ENCODE measurements around the gene SETD3. TPM values are rescaled to one million over a fixed set of nuclear protein-coding genes. Genes with fewer than 3 reads are reported as not detected.
"Not testable (repeated sequence)": the region's sequence is repeated elsewhere in the genome, so short reads cannot be mapped to it uniquely, and the experiment has no call there.

Gene SETD3
- polyA plus RNA-seq, 1 donor from 2014 or later = 49.6 TPM

GRCh38 chr14:99350751-99351150, 129.9 kb downstream of the SETD3 start:
- Histone ChIP-seq H3K36me3 (ENCODE audit: insufficient read depth, low read length) (no peaks in the 10 kb centered on the region), H3K27ac (ENCODE audit: low read length) (no peak overlapping the region), H3K9me2 (ENCODE audit: insufficient read depth, low read length) (no peaks in the 10 kb centered on the region), H3K79me2 (replicated peaks; ENCODE audit: insufficient read depth, low read length) (no peaks in the 10 kb centered on the region), H3K9ac (ENCODE audit: low read length) (no peak overlapping the region), H3F3A (ENCODE audit: insufficient read depth, low read length, poor library complexity, severe bottlenecking) (no peaks in the 10 kb centered on the region), H4K20me1 (ENCODE audit: insufficient read depth) (no peaks in the 10 kb centered on the region), H3K9me3 (ENCODE audit: low read length) (no peaks in the 10 kb centered on the region), H3K4me2 (ENCODE audit: low read length) (no peak overlapping the region), H3K27me3 (ENCODE audit: insufficient read depth, low read depth, low read length) (no peaks in the 10 kb centered on the region), H2AFZ (ENCODE audit: low read depth, low read length) (no peak overlapping the region), H3K4me3 (ENCODE audit: low read length) (no peak overlapping the region)
- no peak for TF ChIP-seq POLR2AphosphoS5 (IDR thresholded peaks at IDR 0.05)
- TF ChIP-seq TAF1 (IDR thresholded peaks at IDR 0.05; ENCODE audit: low read depth) = no peak
- no peak for TF ChIP-seq EP300 (conservative IDR thresholded peaks at IDR 0.05; ENCODE audit: poor library complexity, severe bottlenecking)
- TF ChIP-seq REST (IDR thresholded peaks at IDR 0.05; ENCODE audit: borderline replicate concordance) = no peak
- TF ChIP-seq RAD21 (conservative IDR thresholded peaks at IDR 0.05) = no peak

DNA sequence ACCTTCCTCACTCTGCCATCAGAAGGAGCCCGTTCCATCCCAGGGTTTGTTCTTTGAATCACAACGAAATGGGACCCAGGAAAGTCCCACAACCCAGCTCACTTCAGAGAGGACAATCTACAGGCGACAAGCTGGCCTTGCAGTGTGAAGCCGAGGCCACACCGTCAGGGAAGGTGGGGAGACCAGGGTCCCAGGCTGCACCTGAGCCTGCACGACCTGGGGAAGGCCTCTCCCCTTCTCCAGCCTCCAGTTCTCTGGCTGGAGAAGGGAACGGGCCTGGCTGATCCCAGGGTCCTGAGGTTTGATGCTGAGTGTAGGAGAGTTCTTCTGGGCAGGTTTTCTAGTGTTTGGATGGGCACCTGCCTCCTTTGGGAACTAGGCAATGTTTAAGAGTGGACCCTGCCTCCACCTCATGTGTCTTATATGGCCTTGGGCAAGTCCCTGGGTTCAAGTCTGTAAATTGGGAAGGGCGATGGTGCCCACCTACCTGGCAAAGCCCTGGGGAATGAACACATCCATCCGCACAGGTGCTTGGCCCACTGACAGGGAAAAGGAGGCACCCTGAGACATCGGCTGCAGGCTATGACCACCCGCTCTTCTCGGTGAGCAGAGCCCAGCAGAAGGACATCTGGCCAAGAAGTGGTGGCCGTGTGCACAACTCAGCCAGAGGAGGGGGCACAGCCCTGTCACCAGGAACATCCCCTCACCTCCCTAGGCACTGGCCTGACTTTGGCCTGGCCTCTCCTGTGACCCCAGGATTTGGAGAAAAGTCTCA, 130.8 kb downstream of the SETD3 start:
- Histone ChIP-seq H3F3A (ENCODE audit: insufficient read depth, low read length, poor library complexity, severe bottlenecking) (no peaks in the 10 kb centered on the region), H3K4me2 (ENCODE audit: low read length) (no peak overlapping the region), H3K27ac (ENCODE audit: low read length) (no peak overlapping the region), H2AFZ (ENCODE audit: low read depth, low read length) (no peak overlapping the region), H3K79me2 (replicated peaks; ENCODE audit: insufficient read depth, low read length) (no peaks in the 10 kb centered on the region), H3K36me3 (ENCODE audit: insufficient read depth, low read length) (no peaks in the 10 kb centered on the region), H4K20me1 (ENCODE audit: insufficient read depth) (no peaks in the 10 kb centered on the region), H3K9me3 (ENCODE audit: low read length) (no peaks in the 10 kb centered on the region), H3K9ac (ENCODE audit: low read length) (no peak overlapping the region), H3K27me3 (ENCODE audit: insufficient read depth, low read depth, low read length) (no peaks in the 10 kb centered on the region), H3K4me3 (ENCODE audit: low read length) (no peak overlapping the region), H3K9me2 (ENCODE audit: insufficient read depth, low read length) (no peaks in the 10 kb centered on the region)
- TF ChIP-seq POLR2AphosphoS5 (IDR thresholded peaks at IDR 0.05) = no peak
- no peak for TF ChIP-seq EP300 (conservative IDR thresholded peaks at IDR 0.05; ENCODE audit: poor library complexity, severe bottlenecking)

DNA sequence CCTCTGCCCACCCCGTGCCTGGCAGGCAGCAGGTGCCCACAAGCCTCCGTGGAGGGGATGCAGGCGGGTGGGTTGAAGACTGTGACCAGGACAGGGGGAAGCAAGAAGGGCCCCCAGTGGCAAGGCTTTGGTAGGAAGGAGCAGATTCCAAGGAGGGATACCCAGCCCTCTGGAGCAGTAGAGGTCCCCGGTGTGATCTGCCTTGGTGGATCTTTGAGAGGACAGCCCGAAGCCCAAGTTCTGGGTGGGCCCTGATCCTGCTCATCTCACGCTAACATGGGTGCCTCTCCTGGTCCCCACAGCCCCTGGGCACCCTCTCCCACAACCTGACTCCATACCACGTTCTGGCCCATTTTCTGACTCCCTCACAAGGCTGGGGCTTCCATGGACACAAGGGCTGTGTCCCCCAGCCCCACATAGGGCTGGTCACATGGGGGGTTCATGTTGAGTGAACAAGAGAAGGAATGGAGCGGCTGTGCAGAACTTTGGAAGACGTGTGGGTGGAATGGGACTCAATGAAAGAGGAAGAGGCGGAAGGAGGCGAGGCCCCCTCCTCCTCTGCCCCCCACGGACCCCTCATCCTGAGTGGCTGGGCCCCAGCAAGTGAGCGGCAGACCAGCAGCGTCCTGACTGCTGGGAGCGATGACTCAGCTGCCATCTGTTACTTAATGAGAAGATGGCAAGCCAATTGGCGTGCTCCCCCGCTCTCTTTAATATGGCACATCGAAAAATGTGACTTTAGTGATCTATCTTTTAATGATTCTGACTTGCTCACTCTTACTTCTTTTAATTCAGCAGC, 131.6 kb downstream of the SETD3 start:
- no peaks in the 10 kb centered on the region for H3K79me2 ChIP-seq (replicated peaks; ENCODE audit: insufficient read depth, low read length)
- H3F3A ChIP-seq (ENCODE audit: insufficient read depth, low read length, poor library complexity, severe bottlenecking) = no peaks in the 10 kb centered on the region
- no peaks in the 10 kb centered on the region for H3K27me3 ChIP-seq (ENCODE audit: insufficient read depth, low read depth, low read length)
- no peak overlapping the region for H3K4me2 ChIP-seq (ENCODE audit: low read length)
- no peak overlapping the region for H3K9ac ChIP-seq (ENCODE audit: low read length)
- H3K4me3 ChIP-seq (ENCODE audit: low read length) = no peak overlapping the region
- no peaks in the 10 kb centered on the region for H3K9me2 ChIP-seq (ENCODE audit: insufficient read depth, low read length)
- no peak for TF ChIP-seq POLR2AphosphoS5 (IDR thresholded peaks at IDR 0.05)
- H4K20me1 ChIP-seq (ENCODE audit: insufficient read depth) = no peaks in the 10 kb centered on the region
- H3K9me3 ChIP-seq (ENCODE audit: low read length) = no peaks in the 10 kb centered on the region
- no peak overlapping the region for H3K27ac ChIP-seq (ENCODE audit: low read length)
- no peaks in the 10 kb centered on the region for H3K36me3 ChIP-seq (ENCODE audit: insufficient read depth, low read length)
- H2AFZ ChIP-seq (ENCODE audit: low read depth, low read length) = no peak overlapping the region

DNA sequence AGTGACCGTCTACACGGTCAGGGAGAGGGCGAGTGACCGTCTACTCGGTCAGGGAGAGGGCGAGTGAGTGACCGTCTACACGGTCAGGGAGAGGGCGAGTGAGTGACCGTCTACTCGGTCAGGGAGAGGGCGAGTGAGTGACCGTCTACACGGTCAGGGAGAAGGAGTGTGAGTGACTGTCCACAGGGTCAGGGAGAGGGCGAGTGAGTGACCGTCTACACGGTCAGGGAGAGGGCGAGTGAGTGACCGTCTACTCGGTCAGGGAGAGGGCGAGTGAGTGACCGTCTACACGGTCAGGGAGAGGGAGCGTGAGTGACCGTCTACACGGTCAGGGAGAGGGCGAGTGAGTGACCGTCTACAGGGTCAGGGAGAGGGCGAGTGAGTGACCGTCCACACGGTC, 132.4 kb downstream of the SETD3 start:
- H3K27me3 ChIP-seq (ENCODE audit: insufficient read depth, low read depth, low read length); H4K20me1 ChIP-seq (ENCODE audit: insufficient read depth); H3K4me3 ChIP-seq (ENCODE audit: low read length); H3K36me3 ChIP-seq (ENCODE audit: insufficient read depth, low read length); H3K4me2 ChIP-seq (ENCODE audit: low read length); H2AFZ ChIP-seq (ENCODE audit: low read depth, low read length); H3K9me2 ChIP-seq (ENCODE audit: insufficient read depth, low read length); H3K79me2 ChIP-seq (replicated peaks; ENCODE audit: insufficient read depth, low read length); H3F3A ChIP-seq (ENCODE audit: insufficient read depth, low read length, poor library complexity, severe bottlenecking); H3K9ac ChIP-seq (ENCODE audit: low read length); H3K9me3 ChIP-seq (ENCODE audit: low read length); H3K27ac ChIP-seq (ENCODE audit: low read length): not testable (repeated sequence)

Small RNA genes within 50 kb of the gene (small RNA-seq; reads per million reads assigned to genes)
- 0.08 to 0.10 (median 0.10) reads per million in 3 experiments for gene RNU6-91P

Other genes starting within 250 kb of the SETD3 start
- 98.9 and 104 TPM in 2 replicates for gene BCL11B, start 208.7 kb downstream of the SETD3 start, polyA plus RNA-seq
- gene CCNK, start 550 bp upstream of the SETD3 start, polyA plus RNA-seq = 11.2 and 20.1 TPM in 2 replicates
- 24.8 and 25.5 TPM in 2 replicates for gene CCDC85C, start 123.3 kb upstream of the SETD3 start, polyA plus RNA-seq
- gene HHIPL1, start 164.3 kb upstream of the SETD3 start, polyA plus RNA-seq = 0.04 and 0.47 TPM in 2 replicates
- gene CYP46A1, start 203.4 kb upstream of the SETD3 start, polyA plus RNA-seq = 5.4 and 15.1 TPM in 2 replicates